CD4-positive, alpha-beta T cell (primary cell): ENCODE results near the gene ADGRV1. TPM values are rescaled to one million over a fixed set of nuclear protein-coding genes. Genes with fewer than 3 reads are reported as not detected.

Experiments used
- ATAC-seq: fragments of 200-7000 bp; cut with Tn5 transposase; one replicate; pipeline ENCODE4 v1.10.0; 2022; ENCODE audit warnings: mild to moderate bottlenecking; ENCODE audit not compliant: poor library complexity
- CTCF ChIA-PET: fragments of 350-600 bp; sonication (Branson Sonifier 250); formaldehyde crosslinking; loops from one replicate; lab custom pipeline; 2021; ENCODE audit warnings: antibody characterized with exemption, inconsistent platforms; lab: Charles Lee
- POLR2A ChIA-PET: fragments of 350-600 bp; sonication (Branson Sonifier 250); formaldehyde crosslinking; loops from one replicate; lab custom pipeline; 2021; ENCODE audit warnings: antibody characterized with exemption, inconsistent platforms; lab: Charles Lee
- DNase-seq, 14 experiments: peaks; one replicate each; pipeline ENCODE4 v3.0.0-alpha.2; 2013 to 2020; ENCODE audit warnings: mixed read lengths in 2 of 14
- H3K27ac ChIP-seq, 2 donors: one replicate each; pipeline versions ENCODE4 v1.5.1 to v1.7.0; 2013; ENCODE audit warnings: low read length in 2 of 2, low read depth in 1 of 2, mild to moderate bottlenecking in 1 of 2
- H3K27me3 ChIP-seq, 2 experiments: 1 replicate in 1 of 2; 2 replicates in 1 of 2; pipeline versions ENCODE4 v1.6.1 to v1.7.0; 2013; ENCODE audit warnings: low read length in 2 of 2, control low read depth in 1 of 2, mild to moderate bottlenecking in 1 of 2, moderate library complexity in 1 of 2; ENCODE audit not compliant: insufficient read depth in 2 of 2, control insufficient read depth in 1 of 2
- H3K36me3 ChIP-seq: one replicate; pipeline ENCODE4 v1.6.1; 2013; ENCODE audit warnings: low read length, control low read depth; ENCODE audit not compliant: insufficient read depth
- H3K4me1 ChIP-seq: one replicate; pipeline ENCODE4 v1.6.1; 2013; ENCODE audit warnings: low read length, control low read depth; ENCODE audit not compliant: insufficient read depth
- H3K4me3 ChIP-seq: one replicate; pipeline ENCODE4 v1.5.1; 2013; ENCODE audit warnings: mild to moderate bottlenecking, low read length, moderate library complexity
- H3K9me3 ChIP-seq, 2 experiments: 1 replicate in 1 of 2; 2 replicates in 1 of 2; pipeline versions ENCODE4 v1.6.1 to v1.7.0; 2013; ENCODE audit warnings: low read length in 2 of 2, mild to moderate bottlenecking in 2 of 2, control low read depth in 1 of 2, moderate library complexity in 1 of 2; ENCODE audit not compliant: control insufficient read depth in 1 of 2, insufficient read depth in 1 of 2
- H3K27ac Mint-ChIP-seq: one replicate; pipeline ENCODE4 v1.8.0; 2020; ENCODE audit warnings: mixed read lengths
- H3K27me3 Mint-ChIP-seq: one replicate; pipeline ENCODE4 v1.8.0; 2021; ENCODE audit warnings: mixed read lengths
- H3K36me3 Mint-ChIP-seq: one replicate; pipeline ENCODE4 v1.8.0; 2021; ENCODE audit warnings: low read depth, mixed read lengths
- H3K4me1 Mint-ChIP-seq: one replicate; pipeline ENCODE4 v1.8.0; 2021; ENCODE audit warnings: low read depth, mixed read lengths
- H3K4me3 Mint-ChIP-seq: one replicate; pipeline ENCODE4 v1.8.0; 2020; ENCODE audit warnings: mild to moderate bottlenecking, mixed read lengths
- H3K9me3 Mint-ChIP-seq: one replicate; pipeline ENCODE4 v1.8.0; 2020; ENCODE audit warnings: mixed read lengths
- CTCF ChIP-seq: fragments of 200-600 bp; IDR thresholded peaks from one replicate; pipeline ENCODE4 v1.8.0; 2022; ENCODE audit warnings: antibody characterized with exemption, mild to moderate bottlenecking
- intact Hi-C, 2 experiments: fragments of 100-400 bp; cut with DNase I in 1 of 2; cut with micrococcal nuclease in 1 of 2; formaldehyde crosslinking; loops; one replicate each; pipeline versions ENCODE4 v1.15.1 to v1.9.0; 2023 to 2025; cut with DNase I, micrococcal nuclease
- total RNA-seq, 174 experiments: library from RNA in 2 of 174; stranded (reverse) in 2 of 174; gene quantifications; one replicate each; pipeline ENCODE4 v1.2.3 and lab custom pipeline; 2021 to 2026

The ADGRV1 gene
- total RNA-seq, 2 experiments from 2014 or later = 0.81 to 1.2 TPM

GRCh38 chr5:90747175-90747574, 188.6 kb downstream of the ADGRV1 start:
- H3K27ac ChIP-seq = no peak overlapping the region
- Mint-ChIP-seq H3K4me1 (no peaks in the 10 kb centered on the region), H3K4me3 (no peak overlapping the region), H3K27ac (no peak overlapping the region), H3K27me3 (peaks cover 27% of the 10 kb centered on the region), H3K9me3 (no peaks in the 10 kb centered on the region), H3K36me3 (no peaks in the 10 kb centered on the region)
- POLR2A ChIA-PET = no interaction called here
- H3K27me3 ChIP-seq = peaks cover 4 to 5% of the 10 kb centered on the region in 2 experiments
- no peaks in the 10 kb centered on the region for H3K9me3 ChIP-seq
- no peak for TF ChIP-seq CTCF
- no peaks in the 10 kb centered on the region for H3K36me3 ChIP-seq
- H3K4me1 ChIP-seq = no peaks in the 10 kb centered on the region
- no peak overlapping the region for H3K4me3 ChIP-seq
- intact Hi-C loops = no loop called here
- CTCF ChIA-PET = no interaction called here
- ATAC-seq (no peak), DNase-seq (no peak)

- intact Hi-C loops = no loop called here
- Mint-ChIP-seq H3K9me3 (no peaks in the 10 kb centered on the region), H3K4me3 (no peak overlapping the region), H3K27ac (no peak overlapping the region), H3K36me3 (no peaks in the 10 kb centered on the region), H3K4me1 (no peaks in the 10 kb centered on the region), H3K27me3 (peaks cover 22% of the 10 kb centered on the region)
- DNase-seq = no peak
- POLR2A ChIA-PET = no interaction called here
- H3K4me3 ChIP-seq = no peak overlapping the region
- no peaks in the 10 kb centered on the region for H3K36me3 ChIP-seq
- ATAC-seq = no peak
- H3K4me1 ChIP-seq = no peaks in the 10 kb centered on the region
- H3K27me3 ChIP-seq = peaks cover 4 to 5% of the 10 kb centered on the region in 2 experiments
- CTCF ChIA-PET = interaction anchor here (0.6 kb wide), 1 partner anchor 96 kb away, joined by 4 read pairs; no protein-coding TSS in a partner anchor
- no peak for TF ChIP-seq CTCF
- no peaks in the 10 kb centered on the region for H3K9me3 ChIP-seq
- no peak overlapping the region for H3K27ac ChIP-seq
These were observed 189.1 kb downstream of the ADGRV1 start for GRCh38 chr5:90747693-90748092.

- Mint-ChIP-seq H3K4me3 (no peak overlapping the region), H3K4me1 (no peaks in the 10 kb centered on the region), H3K36me3 (no peaks in the 10 kb centered on the region), H3K27me3 (peaks cover 4% of the 10 kb centered on the region), H3K27ac (no peak overlapping the region), H3K9me3 (no peaks in the 10 kb centered on the region)
- H3K9me3 ChIP-seq = no peaks in the 10 kb centered on the region
- intact Hi-C loops = no loop called here
- H3K27me3 ChIP-seq = no peaks in the 10 kb centered on the region
- H3K4me1 ChIP-seq = no peaks in the 10 kb centered on the region
- DNase-seq = no peak
- no peak overlapping the region for H3K27ac ChIP-seq
- no peaks in the 10 kb centered on the region for H3K36me3 ChIP-seq
- POLR2A ChIA-PET = no interaction called here
- CTCF ChIA-PET = no interaction called here
- TF ChIP-seq CTCF = no peak
- H3K4me3 ChIP-seq = no peak overlapping the region
- ATAC-seq = no peak
These were observed 200.5 kb downstream of the ADGRV1 start for GRCh38 chr5:90759119-90759518.
